HepG2 (cell line): ENCODE data around the gene DNAJC7.

Source experiments
- ISL2 ChIP-seq: sonication (generic); formaldehyde crosslinking; IDR thresholded peaks from 2 replicates; pipeline ENCODE4 v1.5.0; 2020; ENCODE audit warnings: missing genetic modification reagents
- ZNF17 ChIP-seq: sonication (generic); formaldehyde crosslinking; IDR thresholded peaks from 2 replicates; pipeline ENCODE4 v1.5.0; 2020; ENCODE audit warnings: mild to moderate bottlenecking, missing genetic modification reagents
- ZNF205 ChIP-seq: IDR thresholded peaks from 2 replicates; pipeline ENCODE4 v1.6.1; 2018; ENCODE audit warnings: missing biosample characterization, missing genetic modification reagents
- TF ChIP-seq, protein P1 (sequence below): sonication (generic); formaldehyde crosslinking; IDR thresholded peaks from 2 replicates; pipeline ENCODE4 v1.5.0; 2020; ENCODE audit warnings: mild to moderate bottlenecking, missing genetic modification reagents, moderate library complexity

DNA sequence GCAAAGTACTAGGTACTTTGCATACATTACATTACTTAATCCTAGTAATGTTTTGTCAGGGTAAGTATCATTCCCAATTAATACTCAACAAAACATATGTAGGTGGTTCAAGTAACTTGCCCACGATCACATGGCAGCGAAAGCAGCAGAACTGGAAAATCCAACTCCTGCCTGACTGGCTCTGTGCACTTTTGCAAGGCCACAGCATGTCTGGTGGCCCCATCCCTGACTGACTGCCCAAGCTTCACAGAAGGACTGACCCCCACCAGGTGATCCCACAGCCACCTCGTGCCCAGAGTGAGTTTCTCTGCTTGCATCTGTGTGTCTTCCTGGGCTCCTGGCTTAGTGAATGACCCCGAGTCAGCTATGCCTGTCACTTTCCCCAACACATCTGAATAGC is 39.2 kb downstream of the DNAJC7 start:
- TF ChIP-seq ZNF17 (CRISPR knock-in tag) (no peak), ZNF205 (CRISPR knock-in tag) (no peak), ISL2 (no peak)
- TF ChIP-seq, protein P1, sequence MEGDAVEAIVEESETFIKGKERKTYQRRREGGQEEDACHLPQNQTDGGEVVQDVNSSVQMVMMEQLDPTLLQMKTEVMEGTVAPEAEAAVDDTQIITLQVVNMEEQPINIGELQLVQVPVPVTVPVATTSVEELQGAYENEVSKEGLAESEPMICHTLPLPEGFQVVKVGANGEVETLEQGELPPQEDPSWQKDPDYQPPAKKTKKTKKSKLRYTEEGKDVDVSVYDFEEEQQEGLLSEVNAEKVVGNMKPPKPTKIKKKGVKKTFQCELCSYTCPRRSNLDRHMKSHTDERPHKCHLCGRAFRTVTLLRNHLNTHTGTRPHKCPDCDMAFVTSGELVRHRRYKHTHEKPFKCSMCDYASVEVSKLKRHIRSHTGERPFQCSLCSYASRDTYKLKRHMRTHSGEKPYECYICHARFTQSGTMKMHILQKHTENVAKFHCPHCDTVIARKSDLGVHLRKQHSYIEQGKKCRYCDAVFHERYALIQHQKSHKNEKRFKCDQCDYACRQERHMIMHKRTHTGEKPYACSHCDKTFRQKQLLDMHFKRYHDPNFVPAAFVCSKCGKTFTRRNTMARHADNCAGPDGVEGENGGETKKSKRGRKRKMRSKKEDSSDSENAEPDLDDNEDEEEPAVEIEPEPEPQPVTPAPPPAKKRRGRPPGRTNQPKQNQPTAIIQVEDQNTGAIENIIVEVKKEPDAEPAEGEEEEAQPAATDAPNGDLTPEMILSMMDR (CRISPR knock-in tag), result no peak
